GM03348 (cell line): ENCODE data around the gene LEPR.

Experiments used
- DNase-seq: peaks from one replicate; pipeline ENCODE4 v3.0.0; 2012; ENCODE audit warnings: low spot score

Gene LEPR

DNA sequence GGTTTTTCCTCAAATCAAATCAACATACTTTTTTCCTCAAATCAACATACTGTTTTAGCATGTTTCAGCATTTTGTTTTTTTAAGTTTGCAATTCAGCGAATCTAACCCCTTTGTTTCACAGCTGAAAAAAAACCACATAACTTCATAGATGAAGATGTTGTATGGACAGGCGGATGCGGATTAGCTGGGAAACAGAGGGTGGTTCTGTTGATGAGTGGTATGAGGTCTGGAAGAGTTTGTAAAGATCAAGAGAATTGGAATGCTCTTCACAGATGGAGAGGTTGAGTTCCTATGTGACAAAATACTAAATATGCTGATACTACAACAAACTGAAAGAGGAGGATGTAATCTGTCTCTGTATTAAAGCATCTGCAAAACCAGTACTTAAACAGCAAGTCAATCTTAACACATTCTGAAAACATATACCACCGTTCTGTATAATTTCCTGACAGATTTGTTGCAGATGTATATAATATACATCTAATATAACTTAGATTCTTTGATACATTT, 10.6 kb upstream of the LEPR start:
- no peak for DNase-seq

- DNase-seq, result no peak
These were observed 8.0 kb upstream of the LEPR start for GRCh38 chr1:65412256-65412983.

- DNase-seq, result no peak
These were observed 7.5 kb upstream of the LEPR start for GRCh38 chr1:65412984-65413375.

- DNase-seq, result no peak
These were observed 5.9 kb upstream of the LEPR start for GRCh38 chr1:65414538-65414937.

DNA sequence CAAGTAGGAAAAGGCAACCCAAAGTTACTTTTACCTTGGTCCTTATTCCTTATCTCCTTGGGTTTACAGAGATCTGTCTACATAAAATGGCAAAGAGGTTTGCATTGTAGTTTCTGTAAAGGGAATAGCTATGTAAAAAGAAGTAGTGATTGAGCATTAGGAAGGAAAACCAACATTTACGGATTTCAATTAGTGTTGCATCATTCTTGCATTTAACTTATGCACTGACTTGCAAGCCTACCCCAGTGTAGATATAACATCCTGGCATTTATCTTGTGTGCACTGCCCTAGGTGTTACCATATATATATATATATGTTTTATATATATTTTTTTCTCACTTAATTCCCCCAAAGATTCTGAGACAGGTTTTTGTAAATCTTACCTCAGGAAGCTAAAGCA, 3.7 kb upstream of the LEPR start:
- DNase-seq, result no peak

DNA sequence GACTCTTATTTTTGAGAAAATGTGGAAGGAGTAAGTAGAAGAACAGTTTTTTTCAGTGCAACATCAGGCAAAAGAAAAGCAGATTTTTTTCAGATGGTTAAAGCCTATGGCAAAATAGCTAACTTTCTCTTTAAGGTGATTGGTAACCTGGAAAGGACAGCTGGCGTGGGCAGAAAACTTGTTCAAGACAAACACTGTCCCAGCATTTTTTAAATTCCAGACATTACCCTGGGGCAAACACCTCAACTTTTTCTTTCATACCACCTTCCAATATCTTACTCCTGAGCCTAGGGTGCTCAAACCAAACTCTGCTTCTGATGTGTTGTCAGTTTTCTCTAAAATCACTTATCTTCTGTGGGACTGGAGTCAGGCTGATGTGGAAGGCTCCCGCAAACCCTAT, 2.7 kb upstream of the LEPR start:
- DNase-seq, result no peak

GRCh38 chr1:65418522-65419185, 1.8 kb upstream of the LEPR start:
- no peak for DNase-seq

DNA sequence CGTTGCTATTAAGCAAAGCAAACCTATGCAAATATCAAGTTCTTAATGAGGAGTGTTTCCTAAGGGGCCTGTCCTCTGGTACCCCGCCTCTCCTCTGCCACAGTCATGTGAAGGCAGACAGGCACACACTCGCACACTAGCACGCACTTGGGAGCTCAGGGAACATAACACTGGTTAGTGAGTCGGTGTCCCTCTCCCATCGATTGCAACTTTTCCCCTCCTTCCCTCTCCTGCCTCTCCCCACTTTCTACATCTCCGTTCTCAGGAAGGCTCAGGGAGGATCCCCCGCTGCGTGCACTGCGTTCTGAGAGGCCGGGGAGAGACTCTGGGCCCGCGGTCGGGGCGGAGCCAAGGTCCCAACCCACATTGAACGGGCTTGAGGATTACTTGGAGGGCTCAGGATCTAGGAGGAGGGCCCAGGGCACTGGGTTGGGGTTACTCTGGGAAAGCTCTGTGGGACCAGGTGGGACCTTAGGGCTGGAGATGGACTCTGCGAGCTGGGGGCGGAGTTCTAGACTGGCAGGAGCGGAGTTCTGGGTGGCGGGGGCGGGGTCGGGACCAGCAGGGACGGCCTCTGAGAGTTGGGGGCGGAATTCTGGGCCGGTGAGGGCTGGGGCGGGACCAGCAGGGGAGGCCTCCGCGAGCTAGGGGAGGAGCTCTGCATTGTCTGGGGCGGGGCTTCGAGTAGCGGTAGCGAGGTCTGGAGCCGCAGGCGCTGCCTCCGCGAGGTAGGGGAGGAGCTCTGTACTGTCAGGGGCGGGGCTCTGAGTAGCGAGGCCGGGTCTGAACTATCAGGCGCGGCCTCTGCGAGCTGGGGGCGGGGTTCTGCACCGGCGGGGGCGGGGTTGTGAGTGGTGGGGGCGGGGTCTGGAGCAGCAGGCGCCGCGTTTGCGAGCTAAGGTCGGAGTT, 533 bp upstream of the LEPR start:
- DNase-seq, result peak; percentile 98

- DNase-seq, result no peak
These were observed 1.0 kb downstream of the LEPR start for GRCh38 chr1:65421351-65422025.

- no peak for DNase-seq
These were observed 2.1 kb downstream of the LEPR start for GRCh38 chr1:65422241-65423203.

GRCh38 chr1:65423884-65424572, 3.6 kb downstream of the LEPR start:
- peak; percentile 62 for DNase-seq

GRCh38 chr1:65424573-65424889, 4.1 kb downstream of the LEPR start:
- DNase-seq, result no peak

GRCh38 chr1:65425006-65425405, 4.5 kb downstream of the LEPR start:
- DNase-seq, result no peak

DNA sequence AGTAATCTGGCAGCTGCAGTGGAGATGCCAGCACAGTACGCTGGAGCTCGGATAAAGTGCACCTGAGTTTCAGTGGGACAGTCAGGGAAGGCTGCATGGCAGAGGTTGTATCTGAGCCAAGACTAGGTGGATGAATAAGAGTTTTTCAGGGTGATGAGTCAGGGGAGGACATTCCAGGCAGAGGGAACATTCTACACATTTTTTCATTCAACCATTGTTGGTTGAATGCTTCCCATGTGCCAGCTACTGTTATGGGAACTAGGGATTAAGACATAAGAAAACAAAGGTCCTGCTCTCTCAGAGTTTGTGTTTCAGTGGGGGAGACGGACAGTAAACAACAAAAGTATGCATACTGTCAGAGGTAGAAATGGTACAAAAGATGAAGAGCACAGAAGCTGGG, 5.2 kb downstream of the LEPR start:
- DNase-seq, result peak; percentile 74

- DNase-seq, result no peak
These were observed 8.6 kb downstream of the LEPR start for GRCh38 chr1:65429078-65429477.

GRCh38 chr1:65429806-65430205, 9.3 kb downstream of the LEPR start:
- DNase-seq, result peak; percentile 57

- DNase-seq, result peak; percentile 41
These were observed 10.7 kb downstream of the LEPR start for GRCh38 chr1:65431111-65431705.

DNA sequence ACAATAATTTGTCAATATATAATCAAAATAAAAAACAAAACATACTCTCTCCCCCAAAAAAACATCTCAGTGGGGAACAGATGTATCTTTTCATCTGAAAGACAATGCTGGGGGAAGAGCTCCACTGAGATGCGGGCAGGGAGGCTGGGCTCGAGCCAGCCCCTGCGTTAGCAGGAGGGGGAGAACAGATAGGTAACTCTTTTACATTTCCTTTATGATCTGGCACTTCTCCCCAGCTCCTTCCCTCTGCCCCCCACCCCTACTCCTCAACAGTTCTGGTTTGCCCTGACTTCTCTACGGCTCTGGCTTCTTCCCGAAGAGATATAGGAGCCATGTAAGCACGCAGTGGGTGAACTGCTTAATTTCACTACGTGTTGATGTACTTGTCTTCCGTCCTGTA, 12.4 kb downstream of the LEPR start:
- DNase-seq, result no peak

- DNase-seq, result no peak
These were observed 13.8 kb downstream of the LEPR start for GRCh38 chr1:65434255-65434654.

- DNase-seq, result no peak
These were observed 14.3 kb downstream of the LEPR start for GRCh38 chr1:65434760-65435159.
